ENCODE measurements around the gene VAMP2. TPM values are rescaled to one million over a fixed set of nuclear protein-coding genes. Genes with fewer than 3 reads are reported as not detected.

VAMP2 gene
- total and polyA plus RNA-seq, 4 donors: 4.2 to 25.9 (median 10.2) TPM

GRCh38 chr17:8126491-8127066 lies 36.2 kb downstream of the VAMP2 start:
- Histone ChIP-seq H3K27me3 (ENCODE audit: control insufficient read depth in 4 of 4, insufficient read depth in 4 of 4, low read length in 3 of 4) (peaks cover 5 to 16% (median 7%) of the 10 kb centered on the region in 4 donors), H3K27ac (ENCODE audit: low read depth in 1 of 2, low read length in 2 of 2) (no peak overlapping the region), H3K4me1 (ENCODE audit: control insufficient read depth in 4 of 4, insufficient read depth in 4 of 4, low read length in 3 of 4) (peaks cover 20 to 52% (median 41%) of the 10 kb centered on the region in 4 donors), H3K9me3 (ENCODE audit: control insufficient read depth in 4 of 4, low read length in 3 of 4) (no peaks in the 10 kb centered on the region), H3K4me3 (ENCODE audit: low read depth in 1 of 3, low read length in 3 of 3) (peak overlapping the region in 1 of 3 donors; percentile 45), H3K36me3 (ENCODE audit: control insufficient read depth in 4 of 4, insufficient read depth in 3 of 4, low read depth in 1 of 4, low read length in 3 of 4) (no peaks in the 10 kb centered on the region), H3K9ac (ENCODE audit: low read depth in 1 of 2, low read length in 2 of 2) (peak overlapping the region in 1 of 2 donors; percentile 47)
- no peak for DNase-seq (ENCODE audit: low spot score)
- WGBS: 2% methylated on average over 45 of the region's 45 CpGs
- TF ChIP-seq RAD21 (IDR thresholded peaks at IDR 0.05): no peak
- no peak for TF ChIP-seq MAX (IDR thresholded peaks at IDR 0.05)
- no peak for TF ChIP-seq REST (IDR thresholded peaks at IDR 0.05)
- no peak for TF ChIP-seq ZBTB33 (IDR thresholded peaks at IDR 0.05)
- no peak for TF ChIP-seq JUND (IDR thresholded peaks at IDR 0.05)
- TF ChIP-seq TAF1 (conservative IDR thresholded peaks at IDR 0.05): no peak
- no peak for TF ChIP-seq ATF3 (IDR thresholded peaks at IDR 0.05)
- TF ChIP-seq RXRA (IDR thresholded peaks at IDR 0.05): no peak

- WGBS: 3% methylated on average over 35 of the region's 35 CpGs
- DNase-seq (ENCODE audit: low spot score): no peak
Observed at GRCh38 chr17:8125947-8126490, 36.7 kb downstream of the VAMP2 start.

More at GRCh38 chr17:8125947-8126490, 36.7 kb downstream of the VAMP2 start:
- H3K27ac ChIP-seq (ENCODE audit: low read depth in 1 of 2, low read length in 2 of 2): no peak overlapping the region
- H3K4me3 ChIP-seq (ENCODE audit: low read depth in 1 of 3, low read length in 3 of 3): peak overlapping the region in 2 of 3 donors; percentile 45 to 51
- peaks cover 5 to 16% (median 7%) of the 10 kb centered on the region in 4 donors for H3K27me3 ChIP-seq (ENCODE audit: control insufficient read depth in 4 of 4, insufficient read depth in 4 of 4, low read length in 3 of 4)
- H3K9me3 ChIP-seq (ENCODE audit: control insufficient read depth in 4 of 4, low read length in 3 of 4): no peaks in the 10 kb centered on the region
- H3K36me3 ChIP-seq (ENCODE audit: control insufficient read depth in 4 of 4, insufficient read depth in 3 of 4, low read depth in 1 of 4, low read length in 3 of 4): no peaks in the 10 kb centered on the region
- no peak for TF ChIP-seq HNF4G (IDR thresholded peaks at IDR 0.05)
- TF ChIP-seq ZBTB33 (IDR thresholded peaks at IDR 0.05): no peak
- TF ChIP-seq CTCF (IDR thresholded peaks at IDR 0.05; ENCODE audit: low read depth, low read length, missing input control): no peak
- no peak for TF ChIP-seq TAF1 (conservative IDR thresholded peaks at IDR 0.05)
- no peak for TF ChIP-seq JUND (IDR thresholded peaks at IDR 0.05)
- no peak for TF ChIP-seq FOXA2 (IDR thresholded peaks at IDR 0.05)
- no peak for TF ChIP-seq SP1 (IDR thresholded peaks at IDR 0.05)
- TF ChIP-seq GABPA (IDR thresholded peaks at IDR 0.05 in 1 of 2, conservative IDR thresholded peaks at IDR 0.05 in 1 of 2): no peak
- TF ChIP-seq RXRA (IDR thresholded peaks at IDR 0.05): no peak
- no peak for TF ChIP-seq YY1 (IDR thresholded peaks at IDR 0.05)
- TF ChIP-seq REST (IDR thresholded peaks at IDR 0.05): no peak
- TF ChIP-seq MAX (IDR thresholded peaks at IDR 0.05): no peak
- H3K4me1 ChIP-seq (ENCODE audit: control insufficient read depth in 4 of 4, insufficient read depth in 4 of 4, low read length in 3 of 4): peaks cover 25 to 57% (median 46%) of the 10 kb centered on the region in 4 donors
- peak overlapping the region in 1 of 2 donors; percentile 23 for H3K9ac ChIP-seq (ENCODE audit: low read depth in 1 of 2, low read length in 2 of 2)
